CD14-positive monocyte (primary cell): ENCODE results near the gene PRF1. TPM values are rescaled to one million over a fixed set of nuclear protein-coding genes. Genes with fewer than 3 reads are reported as not detected.

Source experiments
- DNase-seq, 3 donors: peaks; one replicate each; pipeline ENCODE4 v3.0.0-alpha.2; 2011 to 2022
- H2AFZ ChIP-seq: 2 replicates; pipeline ENCODE4 v1.6.0; 2012; ENCODE audit warnings: mild to moderate bottlenecking, low read depth, low read length, inconsistent platforms; ENCODE audit not compliant: insufficient read depth, poor library complexity, severe bottlenecking
- H3K27ac ChIP-seq, 2 donors: 1 replicate in 1 of 2; 2 replicates in 1 of 2; pipeline ENCODE4 v1.5.1; 2012 to 2013; ENCODE audit warnings: low read length in 2 of 2, control low read depth in 1 of 2, inconsistent platforms in 1 of 2, low read depth in 1 of 2, mild to moderate bottlenecking in 1 of 2
- H3K27me3 ChIP-seq, 2 donors: one replicate each; pipeline versions ENCODE4 v1.6.0 to v1.6.1; 2011 to 2013; ENCODE audit warnings: low read length in 2 of 2; ENCODE audit not compliant: control insufficient read depth in 2 of 2, insufficient read depth in 2 of 2
- H3K36me3 ChIP-seq, 2 donors: replicated peaks in 1 of 2; 1 replicate in 1 of 2; 2 replicates in 1 of 2; pipeline versions ENCODE4 v1.5.1 to v1.6.1; 2012 to 2013; ENCODE audit warnings: low read length in 2 of 2, control low read depth in 1 of 2, inconsistent platforms in 1 of 2, mild to moderate bottlenecking in 1 of 2; ENCODE audit not compliant: insufficient read depth in 2 of 2, control insufficient read depth in 1 of 2
- H3K4me1 ChIP-seq, 2 donors: 1 replicate in 1 of 2; 2 replicates in 1 of 2; pipeline versions ENCODE4 v1.5.1 to v1.6.1; 2012 to 2013; ENCODE audit warnings: low read length in 2 of 2, control low read depth in 1 of 2, inconsistent platforms in 1 of 2, mild to moderate bottlenecking in 1 of 2, moderate library complexity in 1 of 2; ENCODE audit not compliant: insufficient read depth in 2 of 2, control insufficient read depth in 1 of 2
- H3K4me2 ChIP-seq: replicated peaks from 2 replicates; pipeline ENCODE3; 2012; ENCODE audit warnings: low read length, moderate library complexity, mild to moderate bottlenecking; ENCODE audit not compliant: poor library complexity, severe bottlenecking; ENCODE audit errors: extremely low read depth
- H3K4me3 ChIP-seq, 3 experiments: fragments of 200-600 bp in 1 of 3; sonication (generic) in 1 of 3; replicated peaks in 1 of 3; 1 replicate in 2 of 3; 2 replicates in 1 of 3; pipeline ENCODE4 v1.5.1; 2011 to 2013; ENCODE audit warnings: low read length in 3 of 3, mild to moderate bottlenecking in 3 of 3, control low read depth in 2 of 3, low read depth in 2 of 3, inconsistent platforms in 1 of 3, moderate library complexity in 1 of 3
- H3K79me2 ChIP-seq: 2 replicates; pipeline ENCODE4 v1.6.0; 2012; ENCODE audit warnings: mild to moderate bottlenecking, control low read depth, inconsistent platforms, low read length, moderate library complexity; ENCODE audit not compliant: insufficient read depth
- H3K9ac ChIP-seq: 2 replicates; pipeline ENCODE4 v1.6.0; 2017; ENCODE audit warnings: low read length, mild to moderate bottlenecking; ENCODE audit not compliant: insufficient read depth, poor library complexity, severe bottlenecking
- H3K9me3 ChIP-seq, 2 donors: replicated peaks in 1 of 2; 1 replicate in 1 of 2; 2 replicates in 1 of 2; pipeline versions ENCODE4 v1.5.1 to v1.6.1; 2012 to 2013; ENCODE audit warnings: low read length in 2 of 2, control low read depth in 1 of 2; ENCODE audit not compliant: control insufficient read depth in 1 of 2, insufficient read depth in 1 of 2
- H4K20me1 ChIP-seq: 2 replicates; pipeline ENCODE4 v1.6.0; 2012; ENCODE audit warnings: mild to moderate bottlenecking, low read length, control low read depth, moderate library complexity; ENCODE audit not compliant: insufficient read depth
- H3K27ac Mint-ChIP-seq, 7 donors: one replicate each; pipeline ENCODE4 v1.8.0; 2020; ENCODE audit warnings: mild to moderate bottlenecking in 7 of 7, mixed read lengths in 7 of 7, moderate library complexity in 6 of 7, inconsistent platforms in 2 of 7
- H3K27me3 Mint-ChIP-seq, 3 donors: one replicate each; pipeline ENCODE4 v1.8.0; 2021 to 2022; ENCODE audit warnings: low read depth in 3 of 3, mild to moderate bottlenecking in 3 of 3, mixed read lengths in 3 of 3, moderate library complexity in 3 of 3, inconsistent platforms in 1 of 3
- H3K36me3 Mint-ChIP-seq, 2 donors: one replicate each; pipeline ENCODE4 v1.8.0; 2020; ENCODE audit warnings: mixed read lengths in 2 of 2, inconsistent platforms in 1 of 2, mild to moderate bottlenecking in 1 of 2
- H3K4me1 Mint-ChIP-seq: one replicate; pipeline ENCODE4 v1.8.0; 2020; ENCODE audit warnings: mild to moderate bottlenecking, mixed read lengths
- H3K4me3 Mint-ChIP-seq, 2 donors: one replicate each; pipeline ENCODE4 v1.8.0; 2020; ENCODE audit warnings: mild to moderate bottlenecking in 2 of 2, mixed read lengths in 2 of 2, moderate library complexity in 1 of 2
- H3K9me3 Mint-ChIP-seq, 7 donors: one replicate each; pipeline ENCODE4 v1.8.0; 2020 to 2022; ENCODE audit warnings: mixed read lengths in 7 of 7, mild to moderate bottlenecking in 6 of 7, moderate library complexity in 6 of 7, inconsistent platforms in 2 of 7
- CTCF ChIP-seq: fragments of 200-600 bp; IDR thresholded peaks from one replicate; pipeline ENCODE4 v1.8.0; 2022; ENCODE audit warnings: antibody characterized with exemption, mild to moderate bottlenecking
- WGBS: methylation state at CpG from one replicate; pipeline ENCODE4 v1.1.5; 2013; ENCODE audit warnings: missing lambda C conversion rate; ENCODE audit not compliant: insufficient coverage; 5-methylcytosine and 5-hydroxymethylcytosine counted together
- intact Hi-C, 2 donors: fragments of 100-400 bp; cut with micrococcal nuclease; formaldehyde crosslinking; loops; one replicate each; pipeline versions ENCODE4 v1.15.0 to v1.15.1; 2023
- polyA plus RNA-seq, 3 donors: library from polyadenylated mRNA; depleted of rRNA in 1 of 3; unstranded in 2 of 3; stranded (reverse) in 1 of 3; fragments of 300-500 nt in 2 of 3; fragments of >200 nt in 1 of 3; fragmentation: Illumina TruSeq in 2 of 3; gene quantifications; 1 replicate in 2 of 3; 2 replicates in 1 of 3; pipeline ENCODE4 v1.2.3, GENCODE V29; 2012 to 2021

PRF1 gene
- polyA plus RNA-seq, 3 donors: 0.09 to 2.7 (median 2.4) TPM

GRCh38 chr10:70592186-70592735 is 10.3 kb downstream of the PRF1 start:
- intact Hi-C loops: no loop called here
- Mint-ChIP-seq H3K9me3 (peaks cover 0 to 2% (median 0%) of the 10 kb centered on the region in 7 donors), H3K4me3 (no peak overlapping the region), H3K27me3 (peaks cover 3 to 13% (median 12%) of the 10 kb centered on the region in 3 donors), H3K4me1 (peaks cover 12% of the 10 kb centered on the region), H3K27ac (no peak overlapping the region), H3K36me3 (no peaks in the 10 kb centered on the region)
- no peaks in the 10 kb centered on the region for H4K20me1 ChIP-seq
- H3K9ac ChIP-seq: no peak overlapping the region
- no peak overlapping the region for H3K4me2 ChIP-seq
- no peaks in the 10 kb centered on the region for H3K9me3 ChIP-seq
- peaks cover 4 to 9% of the 10 kb centered on the region in 2 donors for H3K4me1 ChIP-seq
- no peak overlapping the region for H2AFZ ChIP-seq
- no peak overlapping the region for H3K4me3 ChIP-seq
- H3K79me2 ChIP-seq: no peaks in the 10 kb centered on the region
- no peak for DNase-seq
- TF ChIP-seq CTCF: no peak
- 100% methylated on average over 2 of the region's 2 CpGs for WGBS
- no peaks in the 10 kb centered on the region for H3K36me3 ChIP-seq
- H3K27ac ChIP-seq: no peak overlapping the region
- H3K27me3 ChIP-seq: no peaks in the 10 kb centered on the region

- no peaks in the 10 kb centered on the region for H3K36me3 Mint-ChIP-seq
- Histone ChIP-seq H3K27me3 (no peaks in the 10 kb centered on the region), H3K4me2 (no peak overlapping the region), H3K79me2 (no peaks in the 10 kb centered on the region), H3K4me3 (no peak overlapping the region), H3K9ac (no peak overlapping the region), H2AFZ (no peak overlapping the region), H3K36me3 (no peaks in the 10 kb centered on the region), H4K20me1 (no peaks in the 10 kb centered on the region), H3K4me1 (peaks cover 4 to 9% of the 10 kb centered on the region in 2 donors), H3K9me3 (no peaks in the 10 kb centered on the region), H3K27ac (no peak overlapping the region)
- H3K4me1 Mint-ChIP-seq: peaks cover 12% of the 10 kb centered on the region
- peaks cover 3 to 13% (median 12%) of the 10 kb centered on the region in 3 donors for H3K27me3 Mint-ChIP-seq
- H3K27ac Mint-ChIP-seq: peak overlapping the region in 1 of 7 donors; percentile 70
- H3K9me3 Mint-ChIP-seq: peaks cover 0 to 2% (median 0%) of the 10 kb centered on the region in 7 donors
- DNase-seq: no peak
- H3K4me3 Mint-ChIP-seq: no peak overlapping the region
- 97% methylated on average over 3 of the region's 5 CpGs for WGBS
- intact Hi-C loops: no loop called here
- TF ChIP-seq CTCF: no peak
Measured at GRCh38 chr10:70590655-70591416, 11.7 kb downstream of the PRF1 start.
